Stimulated activated CD4-positive, alpha-beta T cell treated with anti-CD3 and anti-CD28 coated beads, Interleukin-12 subunit alpha, Interleukin-12 subunit beta, amount 100 ng/mL, for 24 hours (primary cell): ENCODE results near the gene HOXA2.
A peak's percentile ranks its signal among the peaks of the same experiment; 100 is the strongest.

Source experiments
- DNase-seq, 2 experiments: peaks; one replicate each; pipeline ENCODE4 v3.0.0-alpha.2; 2020; ENCODE audit warnings: low read depth in 2 of 2

HOXA2 gene

DNA sequence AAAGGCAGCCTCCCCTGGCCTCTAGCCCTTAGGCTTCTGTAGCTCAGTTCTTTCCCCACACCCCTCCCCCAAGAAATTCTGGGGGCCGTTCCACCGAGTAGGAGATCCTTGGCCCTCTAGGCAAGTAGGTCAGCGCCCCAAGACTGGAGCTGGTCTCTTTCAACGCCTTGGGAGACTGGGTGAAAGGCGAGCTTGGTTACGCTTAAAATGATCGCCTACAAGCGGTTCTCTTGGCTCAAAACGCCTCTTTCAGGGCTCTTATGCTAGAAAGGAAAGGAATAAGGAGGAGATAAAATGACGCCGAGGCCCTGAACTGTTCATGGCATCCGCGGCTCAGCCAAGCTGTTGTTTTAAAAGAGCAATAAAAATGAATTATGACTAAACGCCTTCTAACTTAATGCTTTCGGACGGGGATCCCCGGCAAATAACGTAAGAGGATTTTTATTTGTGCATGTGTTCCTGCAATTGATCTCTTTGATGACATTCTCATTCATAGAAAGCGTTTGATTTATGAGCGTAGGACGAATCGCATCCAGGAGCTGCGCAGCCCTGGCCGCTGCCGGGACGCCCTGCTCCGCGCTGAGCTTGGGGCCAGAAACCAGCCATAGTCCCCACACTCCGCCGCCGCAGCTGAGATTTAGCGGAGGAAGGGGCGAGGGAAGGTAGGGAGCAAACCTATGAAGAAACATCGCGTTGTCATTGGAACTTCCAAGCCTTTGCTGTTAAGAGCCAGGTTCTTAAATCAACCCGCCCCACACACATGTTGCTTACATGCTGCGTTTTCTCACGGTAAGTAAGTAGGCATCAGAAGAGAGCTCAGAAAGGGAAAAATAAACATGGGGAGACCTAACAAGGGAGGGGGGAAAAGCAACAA is 3.7 kb downstream of the HOXA2 start:
- no peak for DNase-seq

DNA sequence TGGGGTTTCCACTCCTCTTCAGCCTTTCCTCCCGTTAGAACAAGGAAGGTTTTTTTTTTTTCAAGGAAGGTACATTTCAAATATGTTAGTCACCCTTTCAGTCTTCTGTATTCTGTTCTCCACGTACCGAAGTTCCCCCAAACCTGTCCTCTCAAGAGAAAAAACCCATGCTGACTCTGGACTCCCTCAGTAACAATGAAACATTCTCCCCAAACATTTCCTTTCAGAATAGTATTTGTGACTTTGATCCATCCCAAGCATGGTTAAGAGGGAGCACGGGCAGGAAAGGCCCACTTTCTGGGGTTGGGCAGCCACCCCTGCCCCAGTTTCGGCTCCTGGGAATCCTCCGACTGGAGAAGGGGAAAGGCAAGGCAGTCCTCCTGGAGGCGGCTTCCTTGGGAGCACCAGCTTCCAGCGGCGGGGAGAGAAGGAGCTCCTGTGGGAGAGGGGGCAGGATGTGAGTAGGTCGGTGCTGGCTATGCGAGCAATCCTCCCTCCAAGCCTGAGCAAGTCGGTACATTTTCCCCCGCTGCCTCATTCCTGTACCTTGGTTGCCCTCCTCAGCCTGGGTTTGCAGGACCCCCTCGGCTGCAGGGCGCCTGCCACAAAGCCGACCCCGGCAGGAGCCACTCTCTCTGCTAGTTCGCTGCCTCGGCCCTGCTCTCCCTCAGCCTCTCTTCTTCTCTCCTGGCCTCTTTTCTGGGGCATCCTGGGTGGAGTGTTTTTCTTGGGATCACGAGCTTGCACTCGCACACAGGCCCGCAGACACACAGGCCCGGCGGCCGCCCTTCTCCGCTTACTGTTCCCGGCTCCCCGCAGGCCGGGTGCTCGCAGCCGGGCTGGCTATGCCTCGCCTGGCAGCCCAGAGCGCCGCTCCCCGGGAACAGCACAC is 4.6 kb downstream of the HOXA2 start:
- DNase-seq: no peak

DNA sequence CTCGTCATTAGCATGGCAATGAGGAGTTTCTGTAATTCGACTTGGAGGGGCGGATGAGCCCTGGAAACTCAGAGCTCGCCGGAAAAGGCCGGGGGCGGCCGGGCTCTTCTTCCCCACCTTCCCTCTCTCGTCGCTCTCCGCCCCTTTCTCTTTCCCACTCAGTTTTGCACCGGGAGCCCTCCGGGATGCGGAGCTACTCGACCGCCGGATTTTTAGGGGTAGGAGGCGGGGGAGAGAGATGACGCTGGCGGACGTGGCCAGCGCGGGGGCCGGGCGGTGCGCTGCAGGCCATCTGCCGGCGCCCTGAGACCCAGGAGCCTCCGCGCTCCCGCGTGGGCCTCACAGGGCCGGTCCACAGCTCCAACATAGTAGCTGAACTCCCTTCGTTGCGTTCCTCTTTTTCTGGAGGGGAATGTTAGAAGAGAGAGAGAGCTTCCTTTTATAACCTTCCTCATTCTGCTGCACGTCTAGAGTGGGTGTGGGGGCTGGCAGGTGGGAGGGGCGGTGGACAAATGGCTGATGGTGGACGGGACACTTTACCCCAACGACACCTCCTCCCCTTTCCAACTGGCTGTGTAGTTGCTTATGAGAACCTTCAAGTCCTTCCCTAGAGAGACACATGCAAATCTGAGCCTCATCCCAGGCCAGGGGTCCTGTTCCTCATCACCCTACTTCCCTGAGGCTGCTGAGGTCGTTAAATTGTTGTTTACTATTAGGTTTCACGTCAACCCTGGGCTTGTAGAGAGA is 5.5 kb downstream of the HOXA2 start:
- DNase-seq: no peak

DNA sequence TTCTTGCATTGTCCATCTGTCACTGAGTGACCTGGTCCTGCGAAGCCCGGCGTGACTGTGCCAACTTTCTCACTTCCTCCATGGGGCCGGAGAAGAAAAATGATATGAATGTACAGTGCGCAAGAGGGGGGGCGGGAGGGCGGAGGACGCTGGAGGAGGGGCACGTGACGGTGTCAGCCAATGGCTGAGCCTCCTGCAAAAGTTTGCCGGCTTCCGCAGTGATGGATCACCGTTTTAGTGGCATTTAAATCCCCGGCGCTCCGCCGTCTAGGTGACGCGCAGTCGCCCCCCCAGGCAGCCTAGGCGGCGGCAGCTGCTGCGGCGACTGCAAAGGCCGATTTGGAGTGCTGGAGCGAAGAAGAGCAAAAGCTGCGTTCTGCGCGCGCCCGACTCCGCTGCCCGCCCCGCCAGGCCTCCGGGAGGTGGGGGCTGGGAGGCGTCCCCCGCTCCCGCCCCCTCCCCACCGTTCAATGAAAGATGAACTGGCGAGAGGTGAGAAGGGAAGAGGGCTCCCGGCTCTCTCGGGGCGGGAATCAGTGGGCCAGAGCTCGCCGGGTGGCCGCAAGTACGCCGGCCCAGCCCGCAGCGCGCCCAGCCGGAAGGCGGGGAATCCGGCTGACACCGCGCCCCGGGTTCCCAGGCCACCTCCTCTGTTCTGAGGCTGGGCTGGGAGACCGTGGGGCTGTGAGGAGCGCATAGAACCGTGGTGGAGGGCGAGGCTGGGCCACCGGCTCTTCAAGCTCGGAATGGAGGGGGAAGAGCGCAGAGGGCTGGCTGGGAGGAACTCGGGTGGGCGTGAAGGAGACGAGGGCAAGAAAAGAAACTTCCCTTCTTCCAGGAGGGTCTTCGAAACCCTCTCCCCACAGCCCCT is 6.4 kb downstream of the HOXA2 start, which contains the start of gene HOXA1:
TSS of gene HOXA1 (minus strand) at position 104 of the 871 bp plus-strand sequence. CDS start at position 16, 88 bp downstream.
- DNase-seq: peak; percentile 45 to 57

DNA sequence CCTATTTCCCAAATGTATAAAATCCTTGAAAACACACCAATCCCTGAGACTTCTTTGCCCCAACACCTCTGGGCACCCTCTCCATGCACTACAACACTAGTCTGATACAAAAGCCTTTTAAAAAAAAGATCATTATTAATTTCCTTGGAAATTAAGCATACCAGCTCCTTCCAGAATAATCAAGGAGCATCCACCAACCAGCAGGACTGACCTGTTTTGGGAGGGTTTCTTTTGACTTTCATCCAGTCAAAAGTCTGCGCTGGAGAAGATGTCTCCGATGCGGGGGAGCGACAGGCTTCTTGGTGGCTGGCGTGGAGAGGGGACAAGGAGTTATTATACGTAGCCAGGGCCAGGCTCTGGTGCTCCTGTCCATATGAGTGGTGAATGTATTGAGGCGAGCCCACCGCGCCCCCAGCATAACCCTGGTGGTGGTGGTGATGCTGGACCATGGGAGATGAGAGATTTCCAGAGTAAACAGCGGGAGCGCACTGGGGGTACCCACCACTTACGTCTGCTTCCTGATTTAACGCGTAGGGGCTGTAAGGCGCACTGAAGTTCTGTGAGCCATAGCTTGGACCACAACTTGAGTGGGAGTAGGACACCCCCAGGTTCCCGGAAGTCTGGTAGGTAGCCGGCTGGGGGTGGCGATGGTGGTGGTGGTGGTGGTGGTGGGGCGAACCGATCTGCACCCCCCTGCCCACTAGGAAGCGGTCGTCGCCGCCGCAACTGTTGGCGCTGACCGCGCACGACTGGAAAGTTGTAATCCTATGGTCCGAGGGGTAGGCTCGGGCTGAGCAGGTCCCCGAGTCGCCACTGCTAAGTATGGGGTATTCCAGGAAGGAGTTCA is 7.2 kb downstream of the HOXA2 start:
- DNase-seq: no peak

DNA sequence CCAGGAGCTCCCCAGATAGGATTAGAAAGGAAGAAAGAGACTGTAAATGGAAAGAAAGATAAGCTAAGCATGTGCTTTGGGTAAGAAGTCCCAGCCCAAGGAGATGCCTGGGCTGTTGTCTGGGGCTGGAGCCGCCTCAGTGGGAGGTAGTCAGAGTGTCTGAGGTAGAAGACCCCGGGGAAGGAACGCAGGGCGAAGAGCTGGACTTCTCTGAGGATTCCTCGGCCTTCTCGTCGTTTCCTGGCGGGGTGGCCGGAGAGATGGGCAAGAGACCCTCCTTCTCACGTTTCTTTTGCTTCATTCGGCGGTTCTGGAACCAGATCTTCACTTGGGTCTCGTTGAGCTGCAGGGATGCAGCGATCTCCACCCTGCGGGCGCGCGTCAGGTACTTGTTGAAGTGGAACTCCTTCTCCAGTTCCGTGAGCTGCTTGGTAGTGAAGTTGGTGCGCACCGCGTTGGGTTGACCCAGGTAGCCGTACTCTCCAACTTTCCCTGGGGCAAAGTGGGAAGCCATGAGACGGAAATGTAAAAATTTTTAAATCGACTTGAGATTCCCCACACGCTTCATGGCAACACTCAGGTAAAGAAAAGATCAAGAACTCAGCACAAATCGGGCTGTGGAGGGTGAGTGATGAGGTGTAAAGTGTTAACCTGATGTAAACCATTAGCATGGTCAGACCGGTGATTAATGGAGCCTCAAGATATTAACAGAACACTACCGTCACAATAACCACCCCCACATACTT is 8.0 kb downstream of the HOXA2 start:
- no peak for DNase-seq

DNA sequence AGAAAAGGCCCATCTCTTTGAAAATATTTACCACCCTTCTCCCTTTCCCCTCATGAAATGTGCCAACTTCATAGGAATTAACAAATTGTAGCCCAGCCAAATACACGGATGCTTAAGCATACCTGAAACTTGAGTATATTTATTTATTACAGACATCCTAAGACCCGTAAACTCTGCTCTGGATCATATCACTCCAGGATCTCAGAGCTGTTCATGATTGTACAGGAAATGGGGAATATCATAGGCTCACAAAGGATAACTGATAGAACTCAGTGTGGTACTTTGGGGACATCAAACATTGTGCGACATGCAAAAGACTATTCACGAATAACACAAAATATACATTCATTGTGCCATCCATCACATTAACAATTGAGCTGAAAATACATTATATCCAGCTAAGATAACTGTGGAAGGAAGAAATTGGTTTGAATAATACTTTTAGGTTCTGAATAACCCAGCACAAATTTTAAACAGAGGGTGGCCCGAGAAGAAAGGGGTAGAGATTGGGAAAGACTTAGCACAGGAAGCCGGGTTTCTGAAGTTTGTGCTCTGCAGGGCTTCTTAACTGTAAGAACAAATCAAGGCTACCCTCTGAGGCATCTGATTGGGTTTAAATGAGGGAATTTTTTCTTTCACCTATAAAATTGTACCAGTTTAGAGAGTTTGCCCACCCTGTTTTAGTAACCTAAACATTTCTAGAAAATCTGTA is 9.1 kb downstream of the HOXA2 start:
- DNase-seq: no peak

DNA sequence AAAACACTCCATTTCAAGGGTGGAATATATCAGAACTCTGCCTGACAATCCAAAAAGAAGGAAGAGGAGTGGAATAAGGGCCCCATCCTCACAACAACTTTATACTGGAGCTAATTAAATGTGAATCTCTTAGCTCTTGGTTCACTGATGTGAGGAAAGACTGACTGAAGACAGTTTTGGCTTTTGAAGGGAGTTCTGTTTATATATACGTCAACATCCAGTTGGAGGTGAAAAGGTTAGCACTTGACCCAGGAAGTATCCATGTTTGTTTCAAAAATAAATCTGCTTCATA is 9.7 kb downstream of the HOXA2 start:
- DNase-seq: no peak

DNA sequence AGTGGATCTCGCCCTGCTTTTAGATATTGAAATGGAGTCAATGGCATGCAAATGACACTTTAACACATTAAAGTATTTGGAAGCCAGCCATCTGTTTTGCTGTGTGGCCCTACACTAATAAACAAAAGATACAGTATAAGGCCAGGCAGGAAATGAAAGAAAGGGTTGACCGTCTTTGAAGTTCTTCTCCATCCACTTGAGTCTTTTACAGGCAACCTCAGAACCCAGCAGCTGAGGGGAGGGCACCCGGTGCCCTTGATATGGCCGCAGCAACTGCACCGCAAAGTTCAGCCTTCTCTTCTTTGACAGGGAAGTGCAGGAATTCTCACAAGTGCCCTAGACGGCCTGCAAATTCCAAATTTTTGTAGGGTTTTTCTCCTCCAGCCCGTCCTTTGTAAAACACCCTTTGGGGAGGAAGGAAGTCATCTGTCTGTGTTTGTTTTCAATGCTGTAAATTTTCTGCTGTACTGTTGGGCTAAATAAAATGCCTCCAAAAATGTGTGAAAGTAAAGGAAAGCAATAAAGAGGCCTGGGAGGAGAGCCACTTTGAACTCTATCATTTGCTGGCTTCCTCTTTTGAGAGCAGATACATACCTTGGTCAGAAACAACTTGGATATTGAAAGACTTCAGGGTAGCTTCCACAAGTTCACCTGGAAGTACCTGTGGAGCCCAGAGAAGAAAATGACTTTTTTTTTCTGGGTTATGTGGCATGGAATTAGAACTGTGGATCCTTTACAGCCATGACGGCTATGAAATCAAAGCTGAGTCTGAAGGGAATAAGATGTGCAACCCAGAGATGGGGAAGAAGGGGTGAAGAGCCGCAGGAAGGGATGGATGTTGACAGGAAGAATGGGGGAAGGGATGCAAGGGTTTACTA is 10.3 kb downstream of the HOXA2 start:
- no peak for DNase-seq

DNA sequence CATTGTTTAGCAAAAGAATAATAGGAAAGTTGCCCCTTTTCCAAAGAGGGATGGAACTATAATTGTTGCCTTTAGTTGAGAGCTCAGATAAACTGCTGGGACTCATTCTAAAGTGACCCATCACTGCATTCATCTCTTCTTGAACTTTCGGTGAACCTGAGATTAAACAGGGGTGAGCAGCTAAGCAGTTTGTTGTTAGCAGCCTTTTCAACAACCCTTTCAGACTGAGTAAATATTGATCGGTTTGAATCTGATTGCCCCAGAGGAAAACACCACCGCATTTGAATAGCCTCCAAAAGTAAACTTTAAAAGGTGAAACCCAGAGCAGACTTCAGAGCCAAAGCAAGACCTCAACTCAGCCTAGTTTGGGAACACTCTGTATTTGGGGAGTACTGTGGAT is 11.4 kb downstream of the HOXA2 start:
- DNase-seq: no peak

DNA sequence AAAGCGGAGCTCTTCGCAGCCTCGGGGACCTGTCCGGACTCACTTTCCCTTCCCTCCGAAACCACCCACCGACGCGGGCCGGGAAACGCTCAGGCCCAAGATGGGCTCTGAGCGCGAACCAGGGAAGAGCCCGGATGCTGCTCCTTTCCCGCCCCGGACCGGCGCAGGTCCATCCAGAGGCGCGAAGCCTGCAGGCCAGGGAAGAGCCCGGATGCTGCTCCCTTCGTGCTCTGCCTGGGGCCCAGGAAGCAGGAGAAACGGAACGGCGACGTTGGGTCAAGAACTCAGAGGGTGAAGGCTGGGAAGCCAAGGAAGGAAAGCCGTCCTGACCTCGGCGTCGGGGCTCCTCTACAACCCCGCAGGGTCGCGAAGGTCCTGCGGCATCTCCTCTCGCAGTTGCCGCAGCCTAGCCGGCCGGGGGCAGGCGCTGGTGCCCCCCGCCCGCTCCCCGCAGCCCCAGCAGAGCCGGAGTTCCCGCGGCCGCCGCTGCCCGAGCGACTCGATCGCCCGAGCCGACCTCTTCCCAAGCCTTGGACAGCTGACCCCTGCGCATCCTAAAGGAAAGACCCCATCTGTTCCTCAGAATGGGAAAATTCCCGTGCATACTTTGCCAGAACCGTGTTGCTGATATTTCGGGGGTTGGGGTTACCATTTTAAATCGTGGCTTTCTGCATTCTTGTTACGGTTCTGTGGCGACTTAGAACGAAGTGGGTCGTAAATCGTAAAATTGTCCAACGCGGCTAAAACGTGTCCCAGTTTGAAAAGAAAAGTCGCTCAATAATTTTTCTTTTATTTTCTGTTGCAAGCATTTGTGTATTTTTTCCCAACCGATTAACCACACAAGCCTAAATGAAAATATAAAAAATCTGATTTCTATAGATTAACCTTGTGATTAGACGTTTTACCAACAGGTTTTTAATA is 14.2 kb downstream of the HOXA2 start:
- no peak for DNase-seq

DNA sequence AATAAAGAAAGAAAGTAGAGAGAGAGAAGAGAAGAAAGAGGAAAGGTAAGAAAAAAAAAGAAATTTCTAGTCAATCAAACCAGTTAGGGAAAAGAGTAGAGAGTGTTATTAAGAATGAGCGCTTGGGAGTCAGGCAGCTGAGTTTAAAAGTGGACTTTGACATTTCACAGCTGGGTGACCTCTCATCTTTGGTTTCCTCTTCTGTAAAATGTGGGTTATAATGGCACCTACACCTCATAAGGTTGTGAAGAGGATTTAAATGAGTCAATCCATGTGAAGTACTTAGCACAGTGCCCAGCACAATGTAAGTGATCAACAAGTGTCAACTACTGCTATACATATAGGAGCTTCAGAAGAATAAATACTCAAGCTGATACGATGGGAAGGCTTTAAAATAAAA is 18.8 kb downstream of the HOXA2 start:
- DNase-seq: no peak

DNA sequence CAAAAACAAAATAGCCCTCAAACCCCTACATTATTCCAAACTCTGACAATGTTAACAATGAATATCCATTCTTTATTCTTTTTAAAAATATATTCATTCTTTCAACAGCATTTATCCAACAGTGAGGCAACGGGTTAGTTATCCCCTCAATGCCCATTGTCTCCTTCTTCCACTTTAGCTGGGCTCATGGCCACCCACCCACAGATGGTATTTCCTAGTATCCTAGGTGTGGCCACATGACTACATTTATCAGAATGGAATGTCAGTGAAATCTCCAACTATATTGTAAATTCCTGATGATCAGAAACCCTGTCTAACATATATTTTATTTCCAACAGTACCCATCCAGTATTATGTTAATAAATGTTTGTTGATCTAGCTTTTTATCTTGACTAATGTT is 20.3 kb downstream of the HOXA2 start:
- DNase-seq: no peak

DNA sequence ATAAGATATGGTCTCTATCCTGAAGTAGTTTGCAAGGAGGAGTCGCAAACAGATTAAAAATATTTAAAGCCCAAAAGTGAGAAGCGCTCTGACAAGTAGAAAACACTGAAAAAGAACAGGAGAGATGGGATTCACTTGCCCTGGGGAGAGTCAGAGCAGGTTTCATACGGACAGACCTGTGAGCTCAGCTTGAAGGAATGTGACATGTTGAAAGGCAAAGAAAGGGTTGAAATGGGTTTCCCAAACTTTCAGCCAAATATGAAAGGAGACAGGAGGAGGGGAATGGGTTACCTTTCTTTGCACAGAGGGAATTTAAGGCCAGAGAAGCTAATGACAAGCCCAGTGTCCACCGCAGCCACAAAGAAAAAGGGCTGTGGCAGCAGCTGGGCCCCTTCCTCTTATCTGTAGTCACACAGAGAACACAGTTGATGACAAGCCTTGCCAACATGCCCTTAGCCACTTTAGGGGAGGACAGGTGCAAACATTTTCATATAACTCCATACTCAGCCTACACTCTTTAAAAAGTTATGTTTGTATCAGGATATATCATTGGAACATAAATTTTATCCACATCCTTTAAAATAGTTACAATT is 21.5 kb downstream of the HOXA2 start:
- no peak for DNase-seq

DNA sequence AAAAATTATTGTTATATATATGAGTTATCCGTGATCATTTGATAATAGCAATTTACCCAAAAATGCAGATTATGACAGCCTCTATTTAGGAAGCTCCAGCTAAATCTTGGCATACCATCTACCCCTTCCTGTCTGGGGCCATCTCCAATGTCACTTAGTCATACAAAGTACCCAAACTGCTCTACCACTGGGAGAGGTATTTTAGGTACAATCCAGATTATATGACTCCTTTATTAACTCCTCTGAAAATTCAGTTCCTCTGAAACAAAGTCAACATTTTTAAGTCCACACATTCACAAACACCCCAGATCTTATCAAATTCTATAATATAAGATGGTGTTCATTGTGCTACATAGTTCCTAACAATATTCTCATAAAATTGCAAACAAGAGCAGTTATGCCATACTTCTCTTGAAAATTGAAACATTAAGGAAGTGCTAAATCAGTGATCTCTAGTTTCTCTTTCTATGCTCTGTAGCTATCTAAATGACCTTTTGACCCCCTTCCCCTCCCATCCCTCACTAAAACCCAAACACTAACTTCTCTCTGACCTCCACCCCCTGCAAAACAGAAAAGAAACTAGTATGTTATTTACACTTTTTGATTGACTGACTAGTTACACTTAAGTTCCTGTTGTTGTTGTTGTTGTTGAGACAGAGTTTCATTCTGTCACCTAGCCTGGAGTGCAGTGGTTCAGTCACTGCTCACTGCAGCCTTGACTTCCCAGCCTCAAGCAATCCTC is 23.1 kb downstream of the HOXA2 start:
- DNase-seq: no peak
